Stimulated activated CD4-positive, alpha-beta T cell treated with anti-CD3 and anti-CD28 coated beads, Interleukin-15, amount 100 ng/mL, for 48 hours (primary cell): ENCODE data around the gene TEAD4.

Source experiments
- DNase-seq, 2 donors: peaks; one replicate each; pipeline ENCODE4 v3.0.0-alpha.2; 2020; ENCODE audit warnings: low read depth in 2 of 2

Gene TEAD4

GRCh38 chr12:2959192-2959504 is at the start of gene TEAD4:
TEAD4 (plus strand) TSS chr12:2959397.
- DNase-seq: no peak

GRCh38 chr12:2912216-2912575 is 47.0 kb upstream of the TEAD4 start:
- DNase-seq: no peak

- DNase-seq: no peak
Measured at GRCh38 chr12:2919249-2919648, 39.9 kb upstream of the TEAD4 start.

GRCh38 chr12:2922329-2922728 is 36.9 kb upstream of the TEAD4 start:
- DNase-seq: no peak

- DNase-seq: no peak
Measured at GRCh38 chr12:2923057-2923456, 36.1 kb upstream of the TEAD4 start.

- DNase-seq: no peak
Measured at GRCh38 chr12:2924019-2924418, 35.2 kb upstream of the TEAD4 start.

GRCh38 chr12:2925322-2925995 is 33.7 kb upstream of the TEAD4 start:
- DNase-seq: no peak

GRCh38 chr12:2930865-2931264 is 28.3 kb upstream of the TEAD4 start:
- DNase-seq: no peak

GRCh38 chr12:2933586-2933985 is 25.6 kb upstream of the TEAD4 start:
- DNase-seq: no peak

- no peak for DNase-seq
Measured at GRCh38 chr12:2934371-2934770, 24.8 kb upstream of the TEAD4 start.

GRCh38 chr12:2936301-2936700 is 22.9 kb upstream of the TEAD4 start:
- DNase-seq: no peak

GRCh38 chr12:2937500-2937899 is 21.7 kb upstream of the TEAD4 start:
- DNase-seq: no peak

GRCh38 chr12:2939191-2939590 is 20.0 kb upstream of the TEAD4 start:
- DNase-seq: no peak

GRCh38 chr12:2940564-2940963 is 18.6 kb upstream of the TEAD4 start:
- DNase-seq: no peak

- no peak for DNase-seq
Measured at GRCh38 chr12:2941524-2941923, 17.7 kb upstream of the TEAD4 start.

- peak; percentile 36 to 56 for DNase-seq
Measured at GRCh38 chr12:2944401-2945047, 14.7 kb upstream of the TEAD4 start.

GRCh38 chr12:2949411-2949810 is 9.8 kb upstream of the TEAD4 start:
- DNase-seq: no peak

- no peak for DNase-seq
Measured at GRCh38 chr12:2955888-2956287, 3.3 kb upstream of the TEAD4 start.

GRCh38 chr12:2957816-2958431 is 1.3 kb upstream of the TEAD4 start:
- DNase-seq: no peak

GRCh38 chr12:2958432-2959191 is 585 bp upstream of the TEAD4 start:
- DNase-seq: no peak

GRCh38 chr12:2959505-2960389 is 550 bp downstream of the TEAD4 start:
- no peak for DNase-seq
